SW 1271 (cell line): Measurements from ENCODE around the gene S1PR5.

Experiments used
- DNase-seq, 2 experiments: peaks; one replicate each; lab custom pipeline; 2025; lab: John Stamatoyannopoulos, UW

S1PR5 gene

GRCh38 chr19:10516671-10517286 lies 468 bp downstream of the S1PR5 start:
- peak; percentile 14 to 32 for DNase-seq

GRCh38 chr19:10516064-10516385 lies 1.2 kb downstream of the S1PR5 start:
- DNase-seq: no peak

GRCh38 chr19:10514211-10515145 lies 2.8 kb downstream of the S1PR5 start:
- no peak for DNase-seq

GRCh38 chr19:10513223-10513622 lies 4.0 kb downstream of the S1PR5 start:
- no peak for DNase-seq

- no peak for DNase-seq
Observed at GRCh38 chr19:10510301-10510802, 6.9 kb downstream of the S1PR5 start.

GRCh38 chr19:10508707-10509106 lies 8.5 kb downstream of the S1PR5 start:
- no peak for DNase-seq

GRCh38 chr19:10508036-10508435 lies 9.2 kb downstream of the S1PR5 start:
- DNase-seq: no peak

DNA sequence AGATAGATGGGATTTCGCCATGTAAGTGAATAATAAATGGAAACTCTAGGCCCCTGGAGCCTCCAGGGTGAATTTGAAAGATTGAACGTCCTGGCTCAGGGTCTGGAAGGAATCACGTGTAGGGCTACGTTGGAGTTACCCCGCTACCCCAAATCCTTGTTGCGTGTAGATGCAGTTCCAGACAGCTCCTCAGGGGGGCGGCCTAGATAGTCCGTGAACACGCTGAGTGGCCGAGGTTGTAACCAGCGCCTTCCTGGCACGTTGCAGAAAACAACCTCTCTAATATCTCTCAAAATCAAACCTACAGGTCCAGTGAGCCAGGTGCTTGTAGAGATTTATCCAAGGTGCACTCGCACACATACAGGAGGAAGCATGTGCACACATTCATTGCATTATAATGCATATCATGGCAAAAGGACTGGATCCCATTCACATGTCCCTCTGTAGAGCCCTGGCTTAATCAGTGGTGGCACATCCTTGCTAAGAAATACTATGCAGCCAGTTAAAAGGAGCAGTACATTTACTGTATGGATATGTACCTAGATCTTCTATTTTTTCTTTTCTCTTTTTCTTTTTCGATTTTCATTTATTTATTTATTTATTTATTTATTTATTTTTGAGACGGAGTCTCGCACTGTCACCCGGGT lies 11.5 kb downstream of the S1PR5 start:
- peak; percentile 35 to 62 for DNase-seq

DNA sequence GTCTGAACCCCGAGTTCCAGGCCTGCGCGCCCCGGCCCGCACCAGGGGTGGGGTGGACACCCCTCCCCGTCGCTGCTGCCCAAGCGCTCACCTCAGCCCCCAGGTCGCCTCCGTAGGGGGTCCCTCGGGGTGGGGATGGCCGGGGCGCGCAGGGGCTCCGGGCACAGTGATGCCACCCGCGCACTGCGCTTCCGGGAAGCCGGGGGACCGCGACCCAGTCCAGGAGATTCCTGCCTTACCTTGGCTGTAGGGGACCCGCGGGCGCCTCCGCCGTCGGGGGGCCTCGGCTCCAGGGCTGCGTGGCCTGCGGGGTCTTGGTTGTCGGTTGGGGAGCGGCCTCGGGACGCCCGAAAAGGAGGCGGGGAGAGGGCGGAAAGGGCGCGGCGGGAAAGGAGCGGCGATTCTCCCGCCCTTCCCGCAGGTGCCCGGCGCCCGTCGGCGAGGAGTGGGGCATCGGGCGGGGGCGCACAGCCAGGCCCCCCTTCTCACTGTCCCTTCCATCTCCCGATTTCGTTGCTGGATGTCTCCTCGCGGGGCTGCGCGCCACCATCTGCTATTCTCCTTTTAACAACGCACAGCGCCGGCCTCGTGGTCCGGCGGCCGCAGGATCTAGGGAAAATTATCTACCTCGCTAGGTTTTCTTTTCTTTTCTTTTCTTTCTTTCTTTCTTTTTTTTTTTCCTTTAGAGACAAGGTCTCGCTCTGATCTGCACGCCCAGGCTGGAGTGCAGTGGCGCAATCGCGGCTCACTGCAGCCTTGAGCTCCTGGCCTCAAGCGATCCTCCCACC lies 14.1 kb downstream of the S1PR5 start, which contains the start of gene KEAP1:
KEAP1 (minus strand) TSS at position 355 of the 788 bp plus-strand sequence. CDS start 3,323 bp downstream, outside the sequence.
- DNase-seq: peak in 1 of 2 experiments; percentile 52

DNA sequence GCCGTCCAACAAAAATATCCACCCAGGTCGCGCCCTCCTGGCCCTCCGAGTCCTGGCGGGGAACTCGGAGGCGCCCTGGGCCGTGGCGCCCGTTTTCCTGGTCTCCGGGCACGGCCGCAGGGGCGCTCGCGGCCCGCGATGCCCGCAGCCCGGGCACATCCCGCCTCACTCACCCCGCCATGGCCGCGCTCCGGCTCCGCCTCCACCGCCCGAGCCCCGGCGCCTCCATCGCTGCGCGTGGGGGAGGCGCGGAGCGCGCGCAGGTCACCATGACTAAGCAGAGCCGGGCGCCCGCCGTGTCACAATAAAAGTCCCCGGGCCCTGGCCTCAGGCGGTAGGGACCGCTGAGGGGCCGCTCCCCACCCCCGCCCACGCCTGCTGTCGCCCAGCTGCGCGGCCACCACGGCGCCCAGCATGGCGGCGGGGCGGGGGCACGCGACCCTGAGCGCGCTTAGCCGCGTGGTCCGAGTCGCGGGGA lies 14.7 kb downstream of the S1PR5 start:
- peak; percentile 56 to 88 for DNase-seq

DNA sequence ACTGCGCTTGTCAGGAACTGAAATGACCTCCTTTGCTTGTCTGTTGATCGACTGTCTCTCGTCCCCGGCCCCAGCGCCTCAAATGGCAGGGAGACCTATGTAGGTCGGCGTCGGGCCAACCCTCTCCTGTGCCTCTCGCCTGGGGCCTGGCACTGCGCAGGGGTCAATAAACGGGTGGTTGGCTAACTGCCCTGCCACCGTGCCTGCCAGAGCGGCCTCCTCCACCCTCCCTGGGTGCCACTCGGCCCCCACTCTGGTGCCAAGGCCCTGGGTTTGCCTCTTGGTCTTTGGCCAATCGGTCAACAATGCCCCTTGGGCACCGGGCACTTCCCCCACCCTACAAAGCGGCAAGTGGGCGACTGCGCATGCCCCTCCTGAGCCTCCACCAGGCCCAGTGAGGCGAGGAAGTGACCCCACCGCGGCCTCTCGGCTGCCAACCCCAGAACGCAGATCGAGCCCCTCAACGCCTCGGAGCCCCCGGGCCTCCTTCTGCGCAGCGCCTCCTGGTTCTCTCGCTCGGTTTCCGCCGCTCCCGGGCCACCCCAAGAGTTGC lies 15.2 kb downstream of the S1PR5 start:
- peak in 1 of 2 experiments; percentile 73 for DNase-seq

DNA sequence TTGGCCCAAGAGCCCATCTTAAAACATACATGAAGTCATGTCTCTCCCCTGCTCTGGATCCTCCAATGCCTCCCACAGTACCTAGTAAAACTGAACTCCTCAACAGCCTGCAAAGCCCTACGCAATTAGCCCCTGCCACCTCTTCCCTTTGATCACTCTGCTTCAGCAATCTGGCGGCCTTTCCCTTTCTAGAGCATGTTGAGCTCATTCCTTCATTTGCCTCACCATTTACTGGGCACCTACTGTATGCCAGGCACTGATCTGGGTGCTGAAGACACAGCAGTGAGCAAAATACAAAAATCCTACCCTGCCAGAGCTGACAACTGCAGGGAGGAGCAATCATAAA lies 17.0 kb downstream of the S1PR5 start:
- DNase-seq: no peak

DNA sequence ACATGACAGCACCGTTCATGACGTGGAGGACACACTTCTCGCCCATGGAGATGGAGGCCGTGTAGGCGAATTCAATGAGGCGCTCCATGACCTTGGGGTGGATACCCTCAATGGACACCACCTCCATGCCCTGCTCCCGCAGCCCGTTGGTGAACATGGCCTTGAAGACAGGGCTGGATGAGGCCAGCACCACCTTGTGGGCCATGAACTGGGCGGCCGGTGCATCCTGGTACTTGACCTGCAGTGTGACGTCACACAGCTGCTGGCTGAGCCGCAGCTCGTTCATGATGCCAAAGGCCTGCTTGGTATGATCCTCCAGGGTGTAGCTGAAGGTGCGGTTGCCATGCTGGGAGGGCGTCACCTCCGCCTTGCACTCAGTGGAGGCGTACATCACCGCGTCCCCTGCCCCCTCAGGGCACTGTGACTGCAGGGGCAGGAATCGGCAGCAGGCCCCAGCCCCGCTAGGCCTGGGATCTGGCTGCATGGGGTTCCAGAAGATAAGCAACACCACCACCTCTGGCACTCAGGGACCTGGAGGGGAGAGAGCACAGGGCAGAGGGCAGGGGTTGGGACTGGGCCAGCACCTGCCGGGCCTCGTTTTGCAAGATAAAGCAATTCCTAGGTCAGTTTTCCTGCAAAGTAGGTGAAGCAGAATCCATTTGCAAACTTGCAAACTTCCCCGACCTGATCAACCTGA lies 17.5 kb downstream of the S1PR5 start:
- DNase-seq: no peak

DNA sequence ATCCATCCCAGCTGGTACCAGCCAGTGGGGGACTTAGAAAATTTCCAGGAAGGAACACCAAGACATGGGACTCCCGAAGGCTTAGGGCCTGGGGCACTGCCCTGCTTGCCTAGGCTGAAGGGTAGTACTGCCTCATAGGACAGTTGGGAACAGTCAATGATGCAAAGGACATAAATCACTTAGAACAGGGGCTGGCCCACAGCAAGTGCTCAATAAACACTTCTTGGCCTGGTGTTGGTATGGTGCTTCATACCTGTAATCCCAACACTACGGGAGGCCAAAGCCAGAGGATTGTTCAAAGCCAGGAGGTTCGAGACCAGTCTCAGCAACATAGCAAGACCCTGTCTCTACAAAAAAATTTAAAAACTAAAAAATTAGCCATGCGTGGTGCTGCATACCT lies 19.9 kb downstream of the S1PR5 start:
- DNase-seq: no peak

DNA sequence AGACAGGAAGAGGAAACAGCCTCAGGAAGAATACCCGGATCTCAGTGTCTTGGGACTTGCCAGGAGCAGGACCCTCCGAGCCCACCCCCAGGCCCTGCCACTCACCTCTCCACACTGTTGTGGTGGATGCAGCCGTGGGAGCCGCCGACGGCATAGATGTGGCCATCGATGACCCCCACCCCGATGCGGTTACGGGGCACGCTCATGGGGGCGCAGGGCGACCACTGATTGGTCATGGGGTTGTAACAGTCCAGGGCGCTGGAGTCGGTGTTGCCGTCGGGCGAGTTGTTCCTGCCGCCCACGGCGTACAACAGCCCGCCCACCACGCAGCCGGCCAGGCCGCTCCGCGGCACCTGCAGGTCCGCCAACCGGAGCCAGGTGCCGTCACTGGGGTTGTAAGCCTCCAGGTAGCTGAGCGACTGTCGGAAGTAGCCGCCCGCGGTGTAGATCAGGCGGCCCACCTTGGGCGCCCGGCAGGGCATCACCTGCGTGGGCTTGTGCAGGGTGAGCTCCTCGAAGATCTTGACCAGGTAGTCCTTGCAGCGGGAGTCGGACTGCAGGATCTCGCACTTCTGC lies 25.7 kb downstream of the S1PR5 start:
- DNase-seq: no peak

- no peak for DNase-seq
Observed at GRCh38 chr19:10486551-10486950, 30.7 kb downstream of the S1PR5 start.

DNA sequence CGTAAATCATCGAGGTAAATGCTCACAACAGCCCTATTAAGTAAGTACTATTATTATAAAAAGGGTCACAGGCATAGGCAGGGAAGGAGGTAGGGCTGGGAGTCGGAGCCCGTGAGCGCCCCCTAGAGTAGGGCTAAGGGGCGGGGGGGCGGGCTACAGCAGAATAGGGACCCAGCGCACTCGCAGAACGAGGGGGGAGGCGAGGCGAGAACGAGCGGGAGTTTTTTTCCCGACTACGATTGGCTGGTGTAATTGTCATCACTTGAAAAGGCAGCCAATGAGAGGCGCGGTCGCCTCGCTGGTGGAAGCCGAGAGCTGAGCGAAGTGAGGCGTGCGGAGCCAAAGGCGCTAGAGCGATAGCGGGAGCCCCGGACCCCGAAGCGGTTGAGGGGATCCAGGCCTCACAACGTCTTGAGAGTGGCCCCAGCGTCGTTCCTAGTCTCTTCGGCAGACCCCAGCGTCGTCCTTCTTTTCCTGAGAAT lies 38.3 kb downstream of the S1PR5 start:
- DNase-seq: peak; percentile 90 to 94

DNA sequence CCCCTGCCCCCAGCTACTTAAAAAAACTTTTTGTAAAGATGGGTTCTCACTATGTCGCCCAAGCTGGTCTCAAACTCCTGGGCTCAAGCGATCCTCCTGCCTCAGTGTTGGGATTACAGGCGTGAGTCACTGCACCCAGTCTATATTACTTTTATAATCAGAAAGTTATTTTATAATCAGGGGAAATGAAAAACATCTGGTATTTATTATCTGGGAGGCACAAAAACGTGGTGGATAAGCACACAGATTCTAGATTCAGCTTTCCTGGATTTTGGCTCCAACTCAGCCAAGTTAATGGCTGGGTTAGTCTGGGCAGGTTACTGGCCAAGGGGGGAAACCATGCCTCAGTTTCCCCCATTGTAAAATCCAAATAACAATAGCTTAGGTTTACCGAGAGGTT lies 38.8 kb downstream of the S1PR5 start:
- no peak for DNase-seq

DNA sequence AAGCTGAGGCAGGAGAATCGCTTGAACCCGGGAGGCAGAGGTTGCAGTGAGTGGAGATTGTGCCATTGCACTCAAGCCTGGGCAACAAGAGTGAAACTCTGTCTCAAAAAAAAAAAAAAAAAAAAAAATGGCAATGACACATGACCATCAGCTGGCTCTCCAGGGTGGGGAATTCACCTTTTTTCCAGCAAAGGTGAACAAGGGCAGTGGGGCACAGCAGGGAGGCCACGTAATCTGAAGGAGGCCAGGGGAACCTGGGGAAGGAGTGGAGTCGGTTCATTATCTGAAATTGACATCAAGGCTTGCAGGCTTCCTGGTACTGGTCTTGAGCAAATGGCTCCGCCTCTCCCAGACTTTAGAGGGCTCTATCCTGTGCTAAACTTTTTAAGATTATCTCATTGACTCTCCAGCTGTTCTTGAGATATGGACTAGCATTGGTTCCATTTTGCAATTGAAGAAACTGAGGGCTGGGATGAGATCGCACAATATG lies 42.2 kb downstream of the S1PR5 start:
- DNase-seq: no peak

GRCh38 chr19:10473192-10473591 lies 44.1 kb downstream of the S1PR5 start:
- no peak for DNase-seq
